Astrocyte of the hippocampus (primary cell): ENCODE results near the gene MARVELD2.
A peak's percentile ranks its signal among the peaks of the same experiment; 100 is the strongest.
"Not testable (repeated sequence)": the region's sequence is repeated elsewhere in the genome, so short reads cannot be mapped to it uniquely, and the experiment has no call there.

Source experiments
- DNase-seq: peaks from one replicate; pipeline ENCODE4 v3.0.0; 2011; ENCODE audit warnings: low read depth, low spot score

Gene MARVELD2

DNA sequence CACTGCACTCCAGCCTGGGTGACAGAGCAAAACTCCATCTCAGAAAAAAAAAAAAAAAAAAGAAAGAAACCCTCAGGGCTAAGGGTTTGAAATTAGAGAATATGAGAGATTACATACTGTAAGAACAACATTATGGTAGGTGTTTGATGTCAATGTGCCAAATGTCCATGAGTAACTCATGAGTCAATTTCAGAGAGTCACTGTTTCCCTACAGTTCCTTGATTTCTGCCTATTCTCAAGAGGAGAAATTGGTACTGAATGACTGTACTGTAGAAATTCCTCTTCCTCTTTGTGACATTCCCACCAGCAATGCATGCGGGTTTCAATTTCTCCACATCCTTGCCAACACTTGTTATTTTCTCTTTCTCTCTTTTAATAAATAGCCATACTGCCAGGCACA, 35.2 kb downstream of the MARVELD2 start:
- DNase-seq, result peak; percentile 73

DNA sequence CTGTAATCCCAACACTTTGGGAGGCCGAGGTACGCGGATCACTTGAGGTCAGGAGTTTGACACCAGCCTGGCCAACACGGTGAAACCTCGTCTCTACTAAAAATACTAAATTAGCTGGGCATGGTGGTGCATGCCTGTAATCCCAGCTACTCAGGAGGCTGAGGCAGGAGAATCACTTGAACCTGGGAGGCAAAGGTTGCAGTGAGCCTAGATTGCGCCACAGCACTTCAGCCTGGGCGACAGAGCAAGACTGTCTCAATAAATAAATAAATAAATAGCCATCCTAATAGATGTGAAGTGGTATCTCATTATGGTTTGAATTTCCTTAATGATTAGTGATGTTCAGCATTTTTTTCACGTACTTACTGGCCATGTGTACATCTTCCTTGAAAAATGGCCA, 35.6 kb downstream of the MARVELD2 start:
- DNase-seq, result not testable (repeated sequence)

DNA sequence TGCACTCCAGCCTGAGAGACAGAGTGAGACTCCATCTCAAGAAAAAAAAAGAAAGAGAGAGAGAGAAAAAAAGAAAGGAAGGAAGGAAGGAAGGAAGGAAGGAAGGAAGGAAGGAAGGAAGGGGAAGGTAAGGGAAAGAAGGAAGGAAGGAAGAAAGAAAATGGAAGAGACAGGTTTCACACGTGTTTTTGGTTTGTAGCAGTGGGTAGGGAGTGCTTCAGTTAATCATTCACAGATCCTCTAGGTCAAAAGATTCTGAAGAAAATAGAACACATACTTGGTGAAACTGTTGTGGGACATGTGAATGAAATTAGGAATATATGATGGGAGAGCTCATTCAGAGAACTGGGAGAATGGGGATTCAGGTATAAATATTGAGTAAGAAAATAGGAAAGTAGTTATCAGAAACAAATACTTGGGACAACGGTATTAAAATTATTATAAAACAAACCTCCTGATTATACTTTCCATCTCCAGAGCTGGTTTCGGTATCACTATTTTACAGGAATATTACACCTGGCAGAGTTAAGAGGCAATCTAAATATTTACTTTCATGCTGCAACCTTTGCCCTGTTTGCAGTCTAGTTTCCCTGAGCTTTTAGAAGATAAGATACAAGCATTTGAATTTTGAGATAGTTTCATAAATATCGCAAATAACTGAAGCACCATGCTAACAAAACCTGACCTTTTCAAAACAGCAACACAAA, 37.2 kb downstream of the MARVELD2 start:
- no peak for DNase-seq

DNA sequence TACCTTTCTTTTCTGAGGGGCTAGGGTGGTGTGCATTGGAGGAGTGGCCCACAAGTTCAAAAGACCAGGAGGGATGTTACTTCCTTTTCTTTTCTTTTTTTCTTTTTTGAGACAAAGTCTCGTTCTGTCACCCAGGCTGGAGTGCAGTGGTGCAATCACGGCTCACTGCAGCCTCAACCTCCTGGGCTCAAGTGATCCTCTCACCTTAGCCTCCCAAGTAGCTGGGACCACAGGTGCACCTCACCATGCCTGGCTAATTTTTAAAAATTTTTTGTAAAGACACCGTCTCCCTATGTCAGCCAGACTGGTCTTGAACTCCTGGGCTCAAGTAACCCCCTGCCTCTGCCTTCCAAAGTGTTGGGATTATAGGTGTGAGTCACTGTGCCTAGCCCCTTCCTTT, 38.6 kb downstream of the MARVELD2 start:
- not testable (repeated sequence) for DNase-seq

DNA sequence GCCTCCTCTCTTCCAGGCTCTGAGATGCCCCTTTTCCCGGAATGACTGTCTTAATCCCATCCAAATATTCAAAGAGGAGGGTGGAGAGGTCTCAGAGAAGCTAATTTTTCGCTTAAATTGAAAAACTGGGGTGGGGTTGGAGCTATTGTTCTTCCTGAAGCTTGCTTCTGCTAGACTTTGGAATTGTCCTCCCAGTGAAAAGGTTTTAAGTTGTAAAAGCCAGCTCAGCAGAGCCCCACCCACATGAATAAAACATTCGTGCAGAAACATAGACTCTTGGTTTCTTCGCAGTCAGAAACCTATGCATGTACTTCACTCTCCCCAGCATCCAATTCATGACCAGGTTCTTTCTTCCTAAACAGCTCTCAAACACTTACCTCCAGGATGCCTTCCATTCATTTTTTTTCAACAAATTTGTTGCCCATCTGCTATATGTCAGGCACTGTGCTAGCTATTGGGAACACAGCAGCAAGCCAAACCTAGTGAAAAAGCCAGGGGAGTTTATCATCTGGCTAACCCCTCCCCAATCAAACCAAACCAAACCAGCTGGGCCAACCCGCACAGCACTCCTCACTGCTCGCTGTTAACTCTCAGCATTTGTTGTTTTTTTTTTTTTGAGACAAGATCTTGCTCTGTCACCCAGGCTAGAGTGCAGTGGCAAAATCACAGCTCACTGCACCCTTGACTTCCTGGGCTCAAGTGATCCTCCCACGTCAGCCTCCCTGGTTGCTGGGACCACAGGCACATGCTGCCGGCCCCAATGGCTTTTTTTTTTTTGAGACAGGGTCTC, 39.7 kb downstream of the MARVELD2 start:
- DNase-seq, result no peak

DNA sequence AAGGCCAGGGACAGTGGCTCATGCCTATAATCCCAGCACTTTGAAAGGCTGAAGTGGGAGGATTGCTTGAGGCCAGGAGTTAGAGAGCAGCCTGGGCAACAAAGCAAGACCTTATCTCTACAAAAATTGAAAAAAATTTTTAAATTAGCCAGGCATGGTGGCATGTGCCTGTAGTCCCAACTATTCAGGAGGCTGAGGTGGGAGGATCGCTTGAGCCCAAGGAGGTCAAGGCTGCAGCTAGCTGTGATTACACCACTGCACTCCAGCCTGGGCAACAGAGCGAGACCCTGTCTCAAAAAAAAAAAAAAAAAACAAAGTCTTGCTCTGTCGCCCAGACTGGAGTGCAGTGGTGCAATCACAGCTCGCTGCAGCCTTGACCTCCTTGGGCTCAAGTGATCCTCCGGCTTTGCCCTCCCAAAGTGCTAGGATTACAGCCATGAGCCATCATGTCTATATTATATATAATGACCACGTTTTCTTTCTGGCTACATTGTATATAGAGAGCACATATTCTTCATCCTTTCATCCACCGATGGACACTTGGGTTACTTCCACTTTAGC, 40.6 kb downstream of the MARVELD2 start:
- not testable (repeated sequence) for DNase-seq

DNA sequence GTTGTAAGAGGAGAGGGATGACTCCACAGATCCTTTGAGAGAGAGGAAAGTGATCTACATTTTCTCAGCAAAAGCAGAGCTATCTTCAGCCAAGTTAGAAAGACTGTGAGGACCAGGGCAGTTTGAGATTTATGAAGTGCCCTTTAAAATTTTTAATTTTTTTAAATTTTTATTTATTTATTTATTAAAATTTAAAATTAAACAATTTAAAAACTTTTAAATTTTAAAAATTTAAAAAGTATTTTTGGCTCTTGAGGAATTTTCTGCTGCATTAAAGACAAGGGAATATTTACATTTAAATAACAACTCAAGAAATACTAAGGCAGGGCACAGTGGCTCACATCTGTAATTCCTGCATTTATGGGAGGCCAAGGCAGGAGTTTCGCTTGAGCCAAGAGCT, 47.3 kb downstream of the MARVELD2 start:
- DNase-seq, result no peak

DNA sequence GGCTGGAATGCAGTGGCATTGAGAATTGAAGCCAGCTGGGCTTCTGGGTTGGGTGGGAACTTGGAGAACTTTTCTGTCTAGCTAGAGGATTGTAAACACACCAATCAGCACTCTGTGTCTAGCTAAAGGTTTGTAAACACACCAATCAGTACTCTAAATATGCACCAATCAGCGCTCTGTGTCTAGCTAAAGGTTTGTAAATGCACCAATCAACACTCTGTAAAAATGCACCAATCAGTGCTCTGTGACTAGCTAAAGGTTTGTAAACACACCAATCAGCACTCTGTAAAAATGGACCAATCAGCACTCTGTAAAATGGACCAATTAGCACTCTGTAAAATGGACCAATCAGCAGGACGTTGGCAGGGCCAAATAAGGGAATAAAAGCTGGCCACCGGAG, 51.5 kb downstream of the MARVELD2 start:
- DNase-seq, result not testable (repeated sequence)

DNA sequence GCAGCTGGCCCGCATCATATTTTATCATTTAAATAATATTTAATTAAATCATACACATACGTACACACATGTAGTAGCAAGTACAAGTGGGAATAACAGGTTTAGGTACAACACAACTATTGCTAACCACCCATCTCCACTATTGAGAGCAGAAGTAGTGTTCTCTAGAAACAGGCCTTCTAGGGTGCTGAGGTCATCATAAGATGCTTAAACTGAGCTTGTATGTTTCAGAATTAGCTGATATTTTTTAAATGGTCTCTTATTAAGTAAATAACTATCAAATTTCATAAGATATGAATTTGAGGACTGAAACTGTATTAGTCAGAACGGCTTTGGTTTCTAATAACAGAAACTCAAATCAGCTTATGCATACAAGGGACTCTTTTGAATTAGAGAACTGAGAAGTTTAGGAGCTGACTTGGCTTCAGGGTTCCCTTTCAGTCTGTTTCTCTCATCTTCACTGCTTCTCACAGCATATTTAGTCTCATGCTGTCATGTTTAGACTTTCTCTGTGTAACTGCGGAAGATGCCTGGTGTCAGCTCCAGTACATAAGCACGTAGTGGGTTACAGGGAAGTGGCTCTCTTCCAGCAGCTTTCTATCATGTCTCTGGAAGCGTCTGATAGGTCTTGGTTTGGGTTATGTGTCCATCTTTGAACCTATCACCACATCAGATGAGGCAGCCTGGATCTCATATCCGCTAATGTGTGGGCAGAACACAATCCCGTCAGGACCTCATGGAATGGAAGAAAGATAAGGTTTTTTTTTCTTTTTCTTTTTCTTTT, 52.7 kb downstream of the MARVELD2 start:
- DNase-seq, result no peak

DNA sequence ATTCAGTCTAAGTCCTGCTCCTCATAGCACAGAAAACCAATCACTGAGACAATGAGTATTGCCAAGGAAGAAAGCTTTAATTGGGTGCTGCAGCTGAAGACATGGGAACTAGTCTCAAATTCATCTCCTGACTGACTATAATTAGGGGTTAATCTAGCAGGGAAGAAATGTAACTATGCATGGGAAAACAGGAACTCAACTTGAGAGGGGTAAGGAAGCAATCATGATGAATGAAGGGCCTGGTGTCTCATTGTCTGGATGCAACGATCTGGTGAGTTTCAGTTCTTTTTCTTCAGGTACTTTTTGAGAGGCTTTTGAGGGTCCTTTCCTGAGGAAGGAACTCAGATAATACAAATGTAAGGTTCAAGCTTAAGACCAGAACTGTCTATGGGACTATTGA, 53.7 kb downstream of the MARVELD2 start:
- no peak for DNase-seq

DNA sequence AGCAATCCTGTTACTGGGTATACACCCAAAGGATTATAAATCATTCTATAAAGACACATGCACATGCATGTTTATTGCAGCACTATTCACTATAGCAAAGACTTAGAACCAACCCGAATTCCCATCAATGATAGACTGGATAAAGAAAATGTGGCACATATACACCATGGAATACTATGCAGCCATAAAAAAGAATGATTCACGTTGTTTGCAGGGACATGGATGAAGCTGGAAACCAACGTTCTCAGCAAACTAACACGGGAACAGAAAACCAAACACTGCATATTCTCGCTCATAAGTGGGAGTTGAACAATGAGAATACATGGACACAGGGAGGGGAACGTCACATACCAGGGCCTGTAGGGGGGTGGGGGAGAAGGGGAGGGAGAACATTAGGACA, 56.6 kb downstream of the MARVELD2 start:
- DNase-seq, result not testable (repeated sequence)

DNA sequence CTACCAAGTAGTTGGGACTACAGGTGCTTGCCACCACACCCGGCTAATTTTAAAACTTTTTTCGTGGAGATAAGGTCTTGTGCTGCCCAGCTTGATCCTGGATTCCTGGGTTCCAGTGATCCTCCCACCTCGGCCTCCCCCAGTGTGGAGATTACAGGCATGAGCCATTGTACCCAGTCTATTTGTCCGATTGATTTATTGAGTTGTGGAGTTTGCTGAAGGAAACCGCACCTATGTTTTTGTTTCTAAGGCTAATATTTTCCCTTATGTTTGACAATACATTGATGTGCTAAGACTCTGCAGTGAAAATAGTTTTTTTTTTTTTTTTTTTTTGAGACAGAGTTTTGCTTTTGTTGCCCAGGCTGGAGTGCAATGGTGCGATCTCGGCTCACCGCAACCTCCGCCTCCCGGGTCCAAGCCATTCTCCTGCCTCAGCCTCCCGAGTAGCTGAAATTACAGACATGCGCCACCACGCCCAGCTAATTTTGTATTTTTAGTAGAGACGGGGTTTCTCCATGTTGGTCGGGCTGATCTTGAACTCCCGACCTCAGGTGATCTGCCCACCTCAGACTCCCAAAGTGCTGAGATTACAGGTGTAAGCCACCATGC, 57.7 kb downstream of the MARVELD2 start:
- DNase-seq, result not testable (repeated sequence)

DNA sequence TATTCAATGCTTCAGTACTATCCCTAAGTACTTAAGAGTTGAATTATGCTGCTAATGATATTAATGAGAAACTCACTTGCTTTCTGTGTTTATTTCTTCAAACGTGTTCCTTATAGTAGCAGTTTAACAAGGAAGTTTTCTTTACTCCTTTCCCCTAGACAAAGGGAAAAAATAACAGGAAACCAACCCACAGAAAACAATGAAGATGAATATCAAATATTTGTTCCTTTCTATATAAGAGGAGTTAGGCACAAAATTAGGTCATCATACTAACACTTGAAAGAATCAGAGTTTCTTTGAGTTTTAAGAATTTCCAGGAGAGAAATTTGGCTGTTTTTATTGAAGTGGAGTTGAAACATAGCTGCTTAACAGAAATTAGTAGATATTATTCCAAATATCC, 62.3 kb downstream of the MARVELD2 start:
- DNase-seq, result no peak

DNA sequence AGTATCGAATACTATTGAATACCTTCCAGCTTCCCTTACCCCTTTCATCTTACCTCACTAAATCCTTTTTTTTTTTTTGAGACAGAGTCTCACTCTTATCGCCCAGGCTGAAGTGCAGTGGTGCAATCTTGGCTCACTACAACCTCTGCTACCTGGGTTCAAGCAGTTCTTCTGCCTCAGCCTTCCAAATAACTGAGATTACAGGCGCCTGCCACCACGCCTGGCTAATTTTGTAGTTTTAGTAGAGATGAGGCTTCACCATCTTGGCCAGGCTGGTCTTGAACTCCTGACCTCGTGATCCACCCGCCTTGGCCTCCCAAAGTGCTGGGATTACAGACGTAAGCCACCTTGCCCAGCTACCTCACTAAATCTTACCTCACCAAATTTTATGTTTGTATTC, 63.4 kb downstream of the MARVELD2 start:
- not testable (repeated sequence) for DNase-seq

DNA sequence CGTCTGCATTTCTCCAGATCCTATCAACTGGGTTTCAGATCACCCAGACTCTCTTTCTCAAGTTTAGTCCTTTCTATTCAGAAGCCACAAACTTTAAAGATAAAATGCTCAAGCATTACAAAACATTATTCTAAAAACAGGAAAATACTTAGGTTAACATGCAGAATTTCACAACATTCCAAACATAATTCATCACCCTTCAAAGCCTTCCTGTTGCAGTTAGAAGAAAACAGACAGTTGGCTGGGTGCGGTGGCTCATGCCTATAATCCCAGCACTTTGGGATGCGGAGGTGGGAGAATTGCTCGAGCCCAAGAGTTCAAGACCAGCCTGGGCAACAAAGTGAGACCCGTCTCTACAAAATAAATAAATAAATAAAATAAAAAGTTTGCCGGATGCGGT, 70.0 kb downstream of the MARVELD2 start:
- DNase-seq, result peak; percentile 55

DNA sequence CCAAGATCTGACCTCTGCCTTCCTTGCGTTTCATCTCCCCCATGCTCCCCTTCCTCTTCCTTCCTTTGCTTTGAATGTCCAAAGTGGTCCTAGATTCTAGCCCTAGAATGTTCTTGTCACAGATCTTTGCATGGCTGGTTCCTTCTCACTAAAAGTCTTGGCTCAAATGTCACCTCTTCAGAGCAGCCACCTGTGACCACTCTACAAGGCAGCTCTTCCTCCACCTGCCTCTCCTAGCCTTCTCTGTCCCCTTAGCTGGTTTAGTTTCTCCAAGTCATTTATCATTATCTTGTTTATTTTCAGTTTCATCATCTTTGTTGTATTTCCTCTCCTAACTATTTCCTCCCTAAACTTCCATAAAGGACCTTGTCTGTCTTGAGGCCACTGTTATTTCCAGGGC, 70.6 kb downstream of the MARVELD2 start:
- no peak for DNase-seq

DNA sequence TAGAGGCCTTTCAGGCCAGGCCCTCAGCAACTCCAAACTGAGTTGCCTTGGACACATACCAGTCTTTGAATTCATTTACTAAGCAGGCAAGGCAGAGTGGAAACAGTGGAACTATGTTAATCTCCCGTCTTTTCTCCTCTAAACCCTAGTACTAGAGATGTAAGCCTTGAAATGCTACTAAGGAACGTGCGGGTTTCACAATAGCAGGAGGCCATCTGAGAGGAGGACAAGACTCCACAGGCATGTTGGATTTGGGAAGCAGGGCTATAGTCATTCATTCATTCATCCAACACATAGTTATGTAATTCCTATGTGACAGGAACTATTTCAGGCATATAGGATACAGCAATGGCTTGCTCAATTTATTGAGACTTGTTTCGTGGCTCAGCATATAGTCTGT, 74.3 kb downstream of the MARVELD2 start:
- DNase-seq, result no peak

DNA sequence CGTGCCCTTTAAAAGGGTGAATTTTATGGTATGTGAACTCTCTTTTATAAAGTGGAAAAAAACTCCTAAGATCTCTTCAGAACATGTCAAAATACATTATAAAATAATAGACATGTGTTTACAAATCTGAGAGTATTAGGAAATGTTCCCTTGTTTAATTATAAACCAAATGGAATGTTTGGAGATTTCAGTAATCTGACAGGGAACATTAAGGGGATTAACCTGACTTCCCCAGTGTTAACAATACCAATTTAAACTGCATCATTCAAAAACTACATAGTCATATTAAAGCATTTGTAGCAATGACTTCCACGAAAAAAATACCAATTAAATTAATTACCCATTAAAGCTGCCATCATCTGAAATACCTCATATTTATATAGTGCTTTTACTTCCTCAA, 76.1 kb downstream of the MARVELD2 start:
- DNase-seq, result no peak

DNA sequence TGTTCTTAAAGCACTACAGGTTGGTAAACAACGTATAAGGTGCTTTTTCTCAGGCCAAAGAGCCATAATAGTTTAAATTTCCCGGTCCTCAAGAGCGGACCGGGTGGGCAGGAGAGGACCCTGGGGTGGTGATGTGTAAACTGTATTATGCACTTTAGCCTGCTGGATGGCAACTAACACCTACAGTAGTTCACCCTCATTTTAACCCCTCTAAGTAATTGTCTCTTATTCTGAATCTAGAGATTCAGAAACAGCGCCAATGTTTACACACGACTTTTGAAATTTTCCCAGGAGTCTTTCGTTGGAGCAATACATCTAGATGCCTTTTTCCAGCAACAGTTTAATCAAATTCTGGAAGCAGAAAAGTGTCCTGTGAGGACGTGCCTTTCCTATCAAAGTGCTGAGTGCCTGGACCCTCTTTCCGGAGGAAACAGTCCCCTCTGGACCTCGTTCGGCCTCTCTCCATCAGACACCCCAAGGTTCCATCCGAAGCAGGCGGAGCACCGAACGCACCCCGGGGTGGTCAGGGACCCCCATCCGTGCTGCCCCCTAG, 77.0 kb downstream of the MARVELD2 start:
- DNase-seq, result peak; percentile 9

DNA sequence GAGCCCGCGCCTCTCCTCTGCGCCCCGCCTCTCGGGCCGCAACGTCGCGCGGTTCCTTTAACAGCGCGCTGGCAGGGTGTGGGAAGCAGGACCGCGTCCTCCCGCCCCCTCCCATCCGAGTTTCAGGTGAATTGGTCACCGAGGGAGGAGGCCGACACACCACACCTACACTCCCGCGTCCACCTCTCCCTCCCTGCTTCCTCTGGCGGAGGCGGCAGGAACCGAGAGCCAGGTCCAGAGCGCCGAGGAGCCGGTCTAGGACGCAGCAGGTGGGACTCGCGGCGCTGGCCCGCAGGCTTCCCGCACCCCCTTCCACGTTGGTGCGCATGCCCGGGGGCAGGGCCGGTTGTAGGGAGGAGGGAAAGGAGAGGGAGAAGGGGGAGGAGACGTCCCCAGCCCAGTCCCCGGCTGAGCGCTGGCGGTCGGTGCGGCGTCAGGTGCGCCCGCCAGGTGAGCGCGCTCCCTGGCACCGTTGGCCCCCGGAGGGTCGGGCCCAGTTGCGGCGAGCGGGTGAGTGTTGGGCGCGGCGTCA, 77.5 kb downstream of the MARVELD2 start, which contains the start of gene OCLN:
TSS of gene OCLN (plus strand) at position 400 of the 532 bp plus-strand sequence. CDS start 11,455 bp downstream, outside the sequence.
- peak; percentile 56 for DNase-seq

DNA sequence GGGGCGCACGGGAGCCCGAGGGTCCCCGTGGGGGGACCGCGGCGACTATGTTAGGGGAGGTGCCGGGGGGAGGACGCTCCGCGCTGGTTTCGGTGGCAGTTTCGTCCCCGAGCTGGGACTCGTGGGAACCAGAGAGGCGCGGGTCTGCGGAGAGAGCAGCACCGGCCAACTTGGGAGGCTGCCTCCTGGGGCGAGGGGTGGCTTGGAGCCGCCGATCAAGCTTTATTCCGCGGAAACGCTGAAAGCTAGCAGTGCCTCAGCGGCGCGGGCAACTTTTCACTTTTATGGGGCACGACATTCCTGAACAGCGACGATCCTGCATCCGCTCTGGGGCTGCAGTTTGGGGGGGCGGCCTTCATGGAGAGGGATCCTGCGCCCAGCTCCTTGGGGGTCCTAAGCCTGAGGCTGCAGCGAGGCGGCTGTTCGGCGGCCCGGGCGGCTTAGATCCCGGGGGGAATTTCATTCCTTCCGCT, 78.0 kb downstream of the MARVELD2 start:
- peak; percentile 47 for DNase-seq
